ES-I3 (cell line): ENCODE results near the gene ASB14.

ENCODE experiments used
- H3K36me3 ChIP-seq: 2 replicates; pipeline ENCODE4 v1.6.1; 2013; ENCODE audit warnings: mild to moderate bottlenecking, low read length, control low read depth, moderate library complexity; ENCODE audit not compliant: insufficient read depth
- H3K4me1 ChIP-seq: 2 replicates; pipeline ENCODE4 v1.6.1; 2013; ENCODE audit warnings: mild to moderate bottlenecking, control low read depth, low read length; ENCODE audit not compliant: insufficient read depth
- H3K9ac ChIP-seq: 2 replicates; pipeline ENCODE4 v1.6.1; 2013; ENCODE audit warnings: low read depth, mild to moderate bottlenecking, low read length, moderate library complexity
- H3K9me3 ChIP-seq: 2 replicates; pipeline ENCODE4 v1.6.1; 2013; ENCODE audit warnings: mild to moderate bottlenecking, low read length, moderate library complexity; ENCODE audit not compliant: control insufficient read depth, insufficient read depth

Gene ASB14

DNA sequence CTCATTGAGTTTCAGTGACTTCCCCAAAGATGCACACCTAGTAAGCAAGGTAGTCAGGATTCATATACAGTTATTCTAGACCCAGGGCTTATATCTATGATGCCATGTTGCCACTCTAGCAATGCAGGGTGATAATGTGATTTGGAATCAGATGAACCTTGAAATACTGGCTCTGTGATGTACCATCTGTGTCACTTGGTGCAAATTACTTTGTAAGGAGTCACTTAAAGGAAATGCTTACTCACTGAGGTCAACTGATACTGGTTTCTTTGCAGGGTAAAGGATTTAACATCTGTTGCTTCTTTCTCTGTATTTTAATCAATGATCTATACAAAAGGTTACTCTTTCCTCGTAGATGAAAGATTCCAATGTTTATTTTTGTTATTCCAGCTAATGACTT, 10.8 kb downstream of the ASB14 start:
- Histone ChIP-seq H3K9me3 (no peaks in the 10 kb centered on the region), H3K4me1 (0 out of 2 replicates have a peak, but pooled peaks cover 8% of the 10 kb centered on the region), H3K9ac (no peak overlapping the region), H3K36me3 (no peaks in the 10 kb centered on the region)

DNA sequence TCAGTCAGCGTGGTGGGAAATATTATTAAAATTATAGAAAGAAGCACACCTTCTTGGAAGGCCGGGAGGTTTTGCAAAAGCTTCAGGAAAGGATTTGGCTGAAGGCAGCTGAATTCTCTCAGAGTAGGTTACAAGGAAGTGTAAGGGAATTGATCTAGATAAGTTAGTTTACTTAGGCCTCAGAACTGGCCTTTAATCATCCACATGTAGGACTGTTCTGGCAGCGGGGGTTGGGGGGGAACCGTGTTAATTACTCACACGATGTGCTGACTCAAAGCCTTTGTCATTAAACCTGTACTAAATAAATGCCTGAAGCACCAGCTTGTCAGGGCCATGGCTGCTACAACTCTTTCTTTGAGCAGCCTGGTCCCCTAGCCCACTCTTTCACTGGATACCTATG, 12.8 kb downstream of the ASB14 start:
- Histone ChIP-seq H3K9ac (no peak overlapping the region), H3K36me3 (no peaks in the 10 kb centered on the region), H3K9me3 (no peaks in the 10 kb centered on the region), H3K4me1 (0 out of 2 replicates have a peak, but pooled peaks cover 8% of the 10 kb centered on the region)

DNA sequence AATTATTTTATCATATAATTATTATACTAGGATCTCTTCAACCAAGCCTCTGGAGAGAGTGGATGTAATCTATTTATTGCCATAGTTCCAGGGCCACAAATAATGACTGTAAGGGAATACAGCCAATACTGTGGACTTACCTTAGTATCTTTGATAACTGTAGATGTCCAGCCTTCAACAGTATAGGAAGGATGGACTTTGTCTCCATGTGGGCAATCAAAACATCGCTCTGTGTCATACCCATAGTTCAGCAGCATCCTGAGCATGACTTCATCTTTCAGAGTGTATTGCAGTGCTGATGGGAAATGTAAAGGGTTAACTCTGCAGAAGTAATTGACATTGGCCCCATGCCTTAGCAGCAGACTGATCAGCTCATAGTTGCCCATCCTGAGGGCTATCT, 14.2 kb downstream of the ASB14 start:
- 0 out of 2 replicates have a peak, but pooled peaks cover 7% of the 10 kb centered on the region for H3K4me1 ChIP-seq
- no peaks in the 10 kb centered on the region for H3K9me3 ChIP-seq
- no peaks in the 10 kb centered on the region for H3K36me3 ChIP-seq

DNA sequence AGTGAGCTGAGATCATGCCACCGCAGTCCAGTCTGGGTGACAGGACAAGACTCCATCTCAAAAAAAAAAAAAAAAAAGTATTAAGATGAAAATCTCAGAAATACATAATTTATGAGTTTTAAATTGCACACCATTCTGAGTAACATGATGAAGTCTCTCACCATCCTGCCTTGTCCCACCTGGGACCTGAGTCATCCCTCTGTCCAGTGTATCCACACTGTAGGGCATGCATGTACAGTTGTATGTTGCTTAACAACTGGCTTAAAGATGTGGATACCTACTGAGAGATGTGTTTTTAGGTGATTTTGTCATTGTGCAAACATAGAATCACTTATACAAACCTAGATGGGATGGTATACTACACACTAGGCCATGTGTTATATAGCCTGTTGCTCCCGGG, 17.1 kb downstream of the ASB14 start:
- no peaks in the 10 kb centered on the region for H3K36me3 ChIP-seq
- no peak overlapping the region for H3K9ac ChIP-seq
- H3K9me3 ChIP-seq: no peaks in the 10 kb centered on the region
- H3K4me1 ChIP-seq: no peaks in the 10 kb centered on the region

More for the DNA sequence above, 14.2 kb downstream of the ASB14 start:
- no peak overlapping the region for H3K9ac ChIP-seq

DNA sequence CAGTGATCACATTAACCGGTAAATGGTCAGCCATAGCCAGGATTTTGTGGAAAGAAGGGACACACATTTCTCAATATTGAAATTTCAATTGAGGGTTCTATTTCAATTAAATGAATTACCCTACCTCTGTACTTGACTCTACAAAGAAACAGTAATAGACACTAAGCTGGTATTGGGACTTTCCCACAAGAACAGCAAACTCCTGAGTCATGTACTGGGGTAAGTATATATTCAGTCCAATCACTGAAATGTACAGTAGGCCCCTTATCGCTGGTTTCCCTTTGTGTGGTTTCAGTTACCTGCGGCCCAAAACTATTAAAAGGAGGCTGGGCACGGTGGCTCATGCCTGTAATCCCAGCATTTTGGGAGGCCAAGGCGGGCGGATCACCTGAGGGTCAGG, 17.6 kb downstream of the ASB14 start:
- no peak overlapping the region for H3K9ac ChIP-seq
- H3K9me3 ChIP-seq: no peaks in the 10 kb centered on the region
- no peaks in the 10 kb centered on the region for H3K4me1 ChIP-seq

GRCh38 chr3:57268416-57268815, 24.1 kb downstream of the ASB14 start:
- H3K9me3 ChIP-seq: no peaks in the 10 kb centered on the region
- H3K36me3 ChIP-seq: no peaks in the 10 kb centered on the region; the same call in 1 of the 2 replicates
- no peak overlapping the region for H3K9ac ChIP-seq
- no peaks in the 10 kb centered on the region for H3K4me1 ChIP-seq

More for the DNA sequence above, 17.6 kb downstream of the ASB14 start:
- no peaks in the 10 kb centered on the region for H3K36me3 ChIP-seq

DNA sequence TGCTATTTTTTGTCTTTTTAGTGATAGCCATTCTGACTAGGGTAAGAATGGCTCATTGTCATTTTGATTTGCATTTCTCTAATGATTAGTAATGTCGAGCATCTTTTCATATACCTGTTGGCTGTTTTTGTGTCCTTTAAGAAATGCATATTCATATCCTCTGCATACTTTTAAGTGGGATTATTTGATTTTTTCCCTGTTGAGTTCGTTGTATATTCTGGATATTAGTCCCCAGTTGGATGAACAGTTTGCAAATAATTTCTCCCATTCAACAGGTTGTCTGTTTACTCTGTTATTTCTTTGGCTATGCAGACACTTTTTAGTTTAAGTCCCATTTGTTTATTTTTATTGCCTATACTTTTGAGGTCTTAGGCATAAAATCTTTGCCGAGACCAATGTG, 30.6 kb downstream of the ASB14 start:
- H3K9ac ChIP-seq: no peak overlapping the region
- H3K9me3 ChIP-seq: no peaks in the 10 kb centered on the region
- H3K4me1 ChIP-seq: no peaks in the 10 kb centered on the region
- peaks cover 12% of the 10 kb centered on the region for H3K36me3 ChIP-seq

GRCh38 chr3:57261119-57261518, 31.4 kb downstream of the ASB14 start:
- Histone ChIP-seq H3K9me3 (no peaks in the 10 kb centered on the region), H3K9ac (no peak overlapping the region), H3K4me1 (no peaks in the 10 kb centered on the region), H3K36me3 (peaks cover 12% of the 10 kb centered on the region)

DNA sequence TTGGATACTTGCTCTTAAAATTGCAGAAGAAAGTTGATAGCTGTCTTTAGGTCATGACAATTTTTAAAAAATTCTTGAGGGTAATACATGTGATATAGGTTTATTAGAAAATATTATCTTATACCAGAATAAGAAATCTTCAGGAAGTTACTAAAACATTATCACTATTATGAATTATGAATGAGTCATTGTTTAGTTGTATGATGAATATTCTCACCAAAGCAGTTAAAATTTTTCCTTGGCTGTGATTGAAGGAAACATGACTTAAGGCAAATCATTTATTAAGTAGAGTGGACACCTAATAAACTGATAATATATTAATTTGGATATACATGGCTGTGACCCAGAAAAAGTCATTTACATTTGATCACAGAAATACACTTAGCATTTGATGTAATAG, 34.8 kb downstream of the ASB14 start:
- Histone ChIP-seq H3K9ac (no peak overlapping the region), H3K9me3 (no peaks in the 10 kb centered on the region), H3K36me3 (peaks cover 12% of the 10 kb centered on the region), H3K4me1 (no peaks in the 10 kb centered on the region)

DNA sequence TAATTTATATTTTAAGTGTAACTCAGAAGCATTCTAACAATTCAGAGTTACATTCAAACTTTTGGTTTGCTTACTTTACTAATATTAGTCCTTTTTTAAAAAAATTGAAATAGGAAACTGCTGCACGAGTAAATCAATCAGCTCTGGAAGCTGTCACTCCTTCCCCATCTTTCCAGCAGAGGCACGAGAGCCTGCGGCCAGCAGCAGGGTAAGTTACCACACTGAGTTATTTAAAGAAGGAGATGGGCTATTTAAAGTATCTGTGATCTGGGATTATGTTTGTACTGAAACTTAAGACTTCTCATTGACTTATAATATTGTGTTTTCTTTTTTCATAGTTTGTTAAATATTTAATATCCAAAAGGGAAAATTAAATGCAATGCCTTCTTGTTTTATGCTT, 35.6 kb downstream of the ASB14 start:
- peaks cover 12% of the 10 kb centered on the region for H3K36me3 ChIP-seq
- no peak overlapping the region for H3K9ac ChIP-seq
- H3K4me1 ChIP-seq: no peaks in the 10 kb centered on the region
- H3K9me3 ChIP-seq: no peaks in the 10 kb centered on the region

DNA sequence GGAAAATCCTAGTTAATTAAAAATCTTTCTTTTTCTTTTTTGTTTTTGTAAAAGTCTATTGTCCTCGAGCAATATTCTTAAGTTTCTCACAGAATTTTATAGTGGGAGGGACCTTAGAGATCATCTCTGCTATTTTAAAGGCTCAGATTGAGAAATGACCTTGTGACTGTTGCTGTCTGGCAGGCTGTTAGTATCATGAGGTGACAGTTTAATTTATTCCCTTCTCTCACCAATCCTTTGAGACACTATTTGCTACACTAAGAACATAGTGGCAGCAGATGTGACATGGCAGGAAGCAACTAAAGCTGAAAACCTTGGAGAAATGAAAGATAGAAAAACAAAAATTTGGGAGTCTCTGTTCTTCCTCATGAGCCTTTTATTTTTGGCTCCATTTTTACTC, 40.1 kb downstream of the ASB14 start:
- no peak overlapping the region for H3K9ac ChIP-seq
- no peaks in the 10 kb centered on the region for H3K9me3 ChIP-seq
- no peaks in the 10 kb centered on the region for H3K4me1 ChIP-seq
- H3K36me3 ChIP-seq: peaks cover 7% of the 10 kb centered on the region; the same call in 1 of the 2 replicates

DNA sequence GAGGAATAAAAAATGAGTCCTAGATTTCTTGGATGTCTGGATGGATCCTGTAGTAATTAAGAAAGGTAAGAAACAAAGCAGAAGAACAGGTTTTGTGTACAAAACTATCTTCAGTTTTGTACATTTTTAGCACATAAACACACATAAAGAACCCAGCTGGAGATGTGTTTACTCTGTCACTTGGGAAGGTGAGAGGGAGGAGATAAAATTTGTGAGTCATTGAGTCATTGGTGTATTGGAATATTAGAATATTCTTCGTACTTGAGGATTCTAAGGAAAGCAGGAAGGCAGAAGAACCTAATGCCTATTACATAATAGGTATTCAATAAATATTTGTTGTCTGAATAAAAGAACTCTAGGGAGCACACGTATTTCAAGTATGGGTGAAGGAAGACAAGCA, 47.5 kb downstream of the ASB14 start:
- no peaks in the 10 kb centered on the region for H3K9me3 ChIP-seq
- 0 out of 2 replicates have a peak, but pooled peaks cover 4% of the 10 kb centered on the region for H3K36me3 ChIP-seq
- no peaks in the 10 kb centered on the region for H3K4me1 ChIP-seq
- H3K9ac ChIP-seq: no peak overlapping the region

DNA sequence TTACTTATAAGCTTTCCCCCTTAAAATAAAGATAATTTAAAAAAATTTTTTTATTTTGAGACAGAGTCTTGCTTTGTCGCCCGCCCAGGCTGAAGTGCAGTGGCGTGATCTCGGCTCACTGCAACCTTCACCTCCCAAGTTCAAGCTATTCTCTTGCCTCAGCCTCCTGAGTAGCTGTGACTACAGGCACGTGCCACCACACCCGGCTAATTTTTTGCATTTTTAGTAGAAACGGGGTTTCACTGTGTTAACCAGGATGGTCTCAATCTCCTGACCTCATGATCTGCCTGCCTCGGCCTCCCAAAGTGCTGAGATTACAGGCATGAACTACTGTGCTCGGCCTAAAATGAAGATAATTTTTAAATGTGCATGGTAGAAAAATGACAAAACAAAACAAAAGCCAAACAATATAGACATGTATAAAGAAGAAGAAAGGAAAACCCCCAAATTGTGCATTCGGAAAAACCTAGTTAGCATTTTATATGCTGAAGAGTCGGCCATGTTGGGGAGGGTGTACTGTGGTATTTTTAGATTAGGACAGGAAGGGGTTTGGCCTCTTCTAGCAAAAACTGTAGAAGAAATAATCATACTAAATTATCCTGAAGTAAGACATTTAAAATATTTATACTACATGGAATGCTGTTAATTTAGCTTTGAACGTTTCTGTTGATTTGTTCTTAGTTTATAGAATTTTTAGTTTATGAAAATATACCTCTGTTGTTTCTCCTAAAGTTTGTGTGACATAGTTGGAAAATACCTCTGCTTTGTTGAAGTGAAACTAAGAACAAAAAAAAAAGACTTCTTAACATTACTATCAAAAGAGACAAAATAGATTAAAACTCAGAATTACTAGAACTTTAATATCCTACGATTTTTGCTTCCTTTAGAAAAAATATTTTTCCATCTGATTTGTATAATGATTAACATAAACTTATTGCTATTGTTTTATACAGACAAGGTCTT, 57.6 kb downstream of the ASB14 start:
- Histone ChIP-seq H3K9me3 (no peaks in the 10 kb centered on the region), H3K36me3 (peaks cover 6% of the 10 kb centered on the region), H3K4me1 (no peaks in the 10 kb centered on the region), H3K9ac (no peak overlapping the region)

DNA sequence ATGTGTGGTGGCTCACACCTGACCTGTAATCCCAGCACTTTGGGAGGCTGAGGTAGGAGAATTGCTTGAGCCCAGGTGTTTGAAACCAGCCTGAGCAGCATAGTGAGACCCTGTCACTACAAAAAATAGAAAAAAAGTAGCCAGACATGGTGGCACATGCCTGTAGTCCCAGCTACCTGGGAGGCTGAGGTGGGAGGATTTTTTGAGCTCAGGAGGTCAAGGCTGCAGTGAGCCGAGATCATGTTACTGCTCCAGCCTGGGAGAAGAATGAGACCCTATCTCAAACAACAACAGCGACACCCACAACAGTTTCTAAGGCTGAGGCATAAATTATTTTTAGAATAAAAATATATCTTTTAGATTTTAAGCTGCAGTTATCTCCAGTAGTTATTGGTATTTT, 58.7 kb downstream of the ASB14 start:
- peaks cover 6% of the 10 kb centered on the region for H3K36me3 ChIP-seq
- no peak overlapping the region for H3K9ac ChIP-seq
- no peaks in the 10 kb centered on the region for H3K9me3 ChIP-seq

GRCh38 chr3:57230006-57230405, 62.5 kb downstream of the ASB14 start:
- H3K9ac ChIP-seq: no peak overlapping the region
- H3K9me3 ChIP-seq: no peaks in the 10 kb centered on the region
- no peaks in the 10 kb centered on the region; the same call in 1 of the 2 replicates for H3K36me3 ChIP-seq
- H3K4me1 ChIP-seq: no peaks in the 10 kb centered on the region

More for the DNA sequence above, 58.7 kb downstream of the ASB14 start:
- no peaks in the 10 kb centered on the region for H3K4me1 ChIP-seq
